DMS153 (cell line): ENCODE data around the gene PFDN4.
A peak's percentile ranks its signal among the peaks of the same experiment; 100 is the strongest.

Experiments
- DNase-seq: peaks from one replicate; lab custom pipeline; 2025; lab: John Stamatoyannopoulos, UW

The PFDN4 gene

DNA sequence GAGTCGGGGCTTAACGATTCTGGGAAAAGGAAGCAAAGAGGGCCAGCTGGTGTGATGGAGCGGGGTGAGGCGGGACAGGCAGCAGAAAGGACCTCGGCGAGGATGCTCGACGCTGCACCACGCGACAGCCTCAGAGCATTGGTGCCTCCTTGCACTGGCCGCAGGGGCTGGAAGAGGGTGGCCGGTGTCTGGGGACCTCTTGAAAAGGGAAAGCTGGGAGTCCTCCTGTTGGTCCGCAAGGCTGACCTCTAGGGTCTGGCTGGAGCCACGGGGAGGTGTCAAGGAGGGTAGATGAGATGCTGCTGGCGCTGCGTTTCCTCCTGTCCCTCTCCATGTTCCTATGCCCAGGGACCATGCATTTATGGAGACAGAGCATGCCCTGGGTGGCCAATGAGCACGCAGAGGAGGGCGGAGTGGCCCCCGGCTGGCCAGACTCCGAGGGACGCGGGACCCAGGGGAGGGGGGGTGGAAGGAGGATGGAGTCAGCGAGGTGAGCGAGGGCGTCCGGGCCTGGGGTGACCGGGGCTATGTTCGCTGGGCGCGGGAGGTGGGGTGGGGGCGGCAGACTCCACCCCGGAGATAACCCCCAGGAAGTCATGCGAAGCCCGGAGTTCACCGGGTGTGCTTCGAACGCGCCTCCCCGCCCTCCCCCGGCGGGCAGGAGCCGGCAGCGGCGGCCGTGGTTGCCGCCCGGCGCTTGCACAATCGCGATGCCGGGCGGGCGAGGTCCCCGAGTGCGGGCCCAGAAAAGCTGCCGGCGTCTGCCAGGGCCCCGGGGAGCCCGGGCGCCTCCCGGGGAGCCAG is 34.0 kb upstream of the PFDN4 start, which contains the start of gene CYP24A1:
TSS of gene CYP24A1 (minus strand) at position 334 of the 804 bp plus-strand sequence. CDS start 407 bp downstream, outside the sequence.
- no peak for DNase-seq

DNA sequence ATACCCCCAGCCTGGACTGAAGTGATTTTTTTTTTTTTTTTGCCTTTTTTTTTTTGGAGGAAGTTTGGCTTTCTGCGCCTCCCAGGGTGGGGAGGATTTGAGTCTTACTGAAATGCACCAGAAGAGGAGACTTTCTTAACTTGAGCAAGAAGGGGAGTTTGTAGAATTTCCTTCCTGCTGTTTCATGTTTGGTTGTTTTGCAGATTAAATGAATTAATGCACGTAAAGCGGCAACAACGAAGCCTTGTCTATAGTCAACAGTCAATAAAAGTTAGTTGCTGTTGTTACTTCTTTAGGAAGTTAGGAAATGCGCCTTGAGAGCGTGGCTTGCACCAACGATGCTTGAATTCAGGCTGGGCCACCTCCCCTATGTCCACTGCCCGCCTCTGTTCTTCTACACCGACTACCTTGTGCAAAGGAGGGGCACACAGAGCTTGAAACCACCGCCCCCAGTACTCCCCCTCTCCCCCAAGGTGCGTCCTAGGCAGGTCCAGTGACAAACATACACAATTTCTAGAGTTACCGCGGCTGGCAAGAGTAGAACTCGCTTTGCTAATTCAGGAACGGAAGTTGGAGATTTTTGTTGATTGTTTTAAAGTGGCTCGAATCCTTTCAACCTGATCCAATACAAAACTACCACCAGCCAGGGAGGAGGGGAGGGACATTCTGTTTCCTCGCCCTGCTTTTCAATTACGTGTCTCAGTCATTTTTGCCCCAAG is 33.3 kb upstream of the PFDN4 start:
- DNase-seq: no peak

DNA sequence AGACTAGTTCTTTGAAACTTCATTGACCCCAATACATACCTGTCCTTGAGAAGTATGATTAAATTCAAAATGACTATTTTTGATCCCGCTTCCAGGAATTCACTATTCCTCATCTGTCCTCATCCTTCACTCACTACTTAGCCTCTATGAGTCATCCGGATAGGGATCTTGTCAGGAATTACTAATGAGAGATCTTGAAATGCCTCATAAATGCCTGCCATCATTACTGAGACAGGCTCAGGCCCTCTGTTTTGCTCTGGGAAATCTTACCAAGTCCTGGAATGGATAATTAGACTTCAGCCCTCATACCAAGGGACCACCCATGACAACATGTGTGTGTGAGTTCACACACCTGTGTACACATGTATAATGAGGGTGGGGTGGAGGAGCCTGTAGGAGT is 31.3 kb upstream of the PFDN4 start:
- no peak for DNase-seq

DNA sequence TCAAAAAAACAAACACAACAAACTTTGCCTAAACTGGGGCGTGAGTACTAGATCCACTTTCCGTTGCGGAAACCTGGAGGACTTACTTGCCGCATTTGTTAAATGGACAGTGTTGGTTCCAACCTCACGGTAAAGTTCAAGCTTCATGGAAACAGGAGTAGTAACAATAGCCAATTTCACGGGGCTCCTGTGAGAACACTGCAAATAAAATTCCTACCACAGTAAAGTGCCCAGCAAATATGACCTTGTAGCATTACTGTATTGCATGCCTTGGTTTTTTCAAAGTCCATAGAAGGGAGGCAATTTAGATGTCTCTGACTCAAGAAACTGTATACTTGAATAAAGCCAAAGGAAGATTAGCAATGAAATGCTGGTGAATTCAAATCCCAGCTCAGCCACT is 30.5 kb upstream of the PFDN4 start:
- DNase-seq: no peak

DNA sequence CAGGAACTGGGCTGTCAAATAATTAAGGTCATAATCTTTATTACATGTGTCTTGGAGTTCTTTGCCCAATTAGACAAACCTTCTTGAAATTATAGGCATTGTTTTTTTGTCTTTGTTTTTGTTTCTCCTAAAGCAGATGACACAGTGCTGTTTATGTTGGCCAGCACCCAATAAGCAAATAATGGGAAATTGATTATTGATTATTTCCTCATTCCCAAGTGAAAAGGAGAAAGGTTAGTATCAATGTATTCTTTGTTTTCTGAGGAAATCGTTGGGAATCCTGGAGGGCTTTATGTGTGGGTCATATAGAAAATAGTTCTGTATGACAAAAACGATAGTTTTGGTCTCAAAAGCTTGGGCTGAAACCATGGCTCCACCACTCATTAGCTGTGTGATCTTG is 29.6 kb upstream of the PFDN4 start:
- DNase-seq: no peak

DNA sequence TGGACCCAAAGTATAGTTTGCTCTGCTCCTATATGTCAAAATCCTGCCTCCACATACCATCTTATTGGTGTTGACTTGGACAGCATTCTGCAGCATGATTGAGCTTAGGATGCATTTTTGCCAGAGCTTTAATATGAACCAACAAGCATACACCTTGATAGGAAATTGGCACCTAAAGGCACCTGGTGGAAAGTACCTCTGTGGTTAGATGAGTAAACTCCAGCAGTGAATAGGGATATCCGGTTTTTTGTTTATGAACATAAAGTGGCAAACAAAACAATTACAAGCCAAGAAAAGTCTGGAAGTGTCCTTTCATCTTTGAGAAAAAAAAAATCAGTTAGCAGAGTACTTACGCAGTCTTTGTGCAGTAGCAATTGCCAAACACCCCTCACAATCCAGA is 27.9 kb upstream of the PFDN4 start:
- DNase-seq: peak; percentile 83

DNA sequence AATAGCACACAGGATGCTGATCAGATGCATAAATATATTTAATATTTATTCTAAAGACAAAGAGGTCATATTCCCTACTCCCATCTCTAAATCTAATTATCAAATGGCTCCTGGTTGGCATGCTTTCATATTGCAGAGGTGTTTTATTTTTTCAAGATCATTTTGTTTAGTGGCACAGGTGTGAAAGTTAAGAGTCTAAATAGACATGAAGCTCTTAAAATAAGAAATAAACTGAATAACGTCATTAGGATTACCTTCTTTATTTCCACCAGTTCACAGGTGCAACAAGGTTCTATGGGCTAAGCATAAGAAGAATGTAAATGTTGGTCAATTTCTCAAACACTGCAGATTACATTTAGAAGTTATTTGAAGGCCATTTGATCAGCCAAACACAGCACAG is 27.0 kb upstream of the PFDN4 start:
- DNase-seq: no peak

DNA sequence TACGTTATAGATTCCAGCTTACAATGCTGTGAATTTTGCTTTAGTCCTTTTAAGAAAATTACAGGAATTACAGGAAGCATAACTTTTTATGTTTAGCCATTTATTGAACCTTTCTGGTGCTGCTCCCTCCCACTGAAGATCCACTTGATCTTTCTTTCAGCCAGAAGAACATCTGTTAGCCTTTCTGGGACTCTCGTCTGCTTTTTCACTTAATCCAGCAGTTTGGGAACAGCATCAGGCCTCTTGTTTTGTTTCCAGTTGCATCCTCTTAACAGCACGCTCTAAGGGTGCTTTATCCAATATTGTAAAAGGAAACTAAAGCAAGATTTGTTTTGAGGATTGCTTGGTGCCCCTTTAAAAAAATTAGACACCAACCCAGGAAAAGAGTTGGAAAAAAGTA is 23.8 kb upstream of the PFDN4 start:
- DNase-seq: no peak

DNA sequence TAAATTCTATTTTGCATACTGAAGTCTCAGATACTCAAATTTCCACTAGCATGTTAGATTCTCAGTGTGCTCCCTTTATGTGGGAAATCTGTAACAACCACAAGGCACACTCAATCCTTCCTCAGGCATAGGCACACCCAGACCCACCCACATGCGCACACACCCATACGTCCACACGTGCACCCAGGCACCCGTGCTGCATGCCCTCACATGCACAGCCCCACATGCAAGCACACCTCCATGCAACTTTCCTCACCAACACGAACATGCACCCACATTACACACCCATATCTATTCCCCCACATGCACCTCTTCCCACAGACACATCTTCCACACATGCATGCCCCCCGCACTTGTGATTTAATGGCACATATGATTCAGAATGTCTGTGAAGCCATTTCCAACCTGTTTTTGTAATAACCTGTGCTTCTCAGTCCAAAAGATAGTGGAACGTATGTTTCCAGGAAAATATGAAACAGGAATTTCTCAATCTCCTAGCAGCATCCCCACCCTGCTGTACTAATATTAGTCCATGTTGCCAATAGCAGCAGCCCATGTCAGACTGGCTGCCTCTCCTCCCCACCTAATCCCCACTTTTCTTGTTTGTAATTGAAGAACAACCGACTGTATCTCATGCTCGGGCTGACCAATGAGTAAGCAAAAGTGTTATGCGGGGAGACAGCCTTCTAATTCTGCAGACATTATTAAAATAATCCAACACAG is 22.8 kb upstream of the PFDN4 start:
- no peak for DNase-seq

DNA sequence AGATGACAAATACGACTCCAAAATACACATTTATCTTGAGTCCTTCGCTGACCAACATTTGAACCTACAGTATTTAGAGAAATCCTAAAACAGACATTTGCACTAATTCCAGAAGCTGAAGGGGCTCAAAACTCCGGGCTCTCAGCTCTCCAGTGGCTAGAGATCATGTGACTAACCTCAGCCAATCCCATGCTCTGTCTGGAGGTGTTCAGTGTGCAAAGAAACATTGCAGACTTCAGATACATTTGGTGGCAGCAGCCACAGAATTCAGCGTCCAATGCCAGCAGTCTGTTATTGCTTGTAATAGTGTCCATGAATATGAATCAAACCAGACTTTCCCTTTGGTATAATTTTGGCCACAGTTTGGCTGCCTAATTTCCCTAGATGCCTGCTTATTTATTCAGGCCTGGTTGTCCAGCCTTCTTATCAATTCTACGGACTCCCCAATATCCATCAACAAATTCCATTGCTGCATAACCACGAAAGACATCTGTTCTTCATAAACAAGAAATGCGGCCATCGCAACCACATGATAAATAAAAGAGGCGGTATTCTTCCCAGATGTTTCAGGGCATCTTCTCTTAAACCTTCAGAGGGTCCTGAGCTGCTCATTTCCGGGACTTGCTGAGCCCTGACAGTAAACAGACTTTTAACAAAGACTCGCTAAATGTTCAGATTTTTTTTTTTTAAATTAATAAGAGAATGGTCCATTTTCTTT is 19.6 kb upstream of the PFDN4 start:
- no peak for DNase-seq

DNA sequence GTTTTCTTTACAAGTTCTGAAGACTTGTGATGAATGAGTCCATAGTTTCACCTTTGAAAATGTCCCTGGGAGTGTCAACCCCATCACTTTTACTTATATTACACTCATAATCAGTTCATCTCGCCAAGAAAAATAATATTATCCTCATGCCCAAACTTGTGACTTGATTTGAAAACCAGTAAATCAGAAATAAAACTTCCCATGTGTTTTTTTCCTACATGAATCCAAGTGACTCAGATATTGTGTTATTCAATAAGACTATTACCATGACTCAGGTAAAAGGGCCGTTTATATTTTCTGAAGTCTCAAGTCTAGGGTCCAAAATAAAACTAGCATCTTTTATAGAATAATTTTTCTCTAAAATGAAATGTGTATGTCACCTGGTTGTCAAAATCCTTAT is 18.3 kb upstream of the PFDN4 start:
- DNase-seq: no peak

DNA sequence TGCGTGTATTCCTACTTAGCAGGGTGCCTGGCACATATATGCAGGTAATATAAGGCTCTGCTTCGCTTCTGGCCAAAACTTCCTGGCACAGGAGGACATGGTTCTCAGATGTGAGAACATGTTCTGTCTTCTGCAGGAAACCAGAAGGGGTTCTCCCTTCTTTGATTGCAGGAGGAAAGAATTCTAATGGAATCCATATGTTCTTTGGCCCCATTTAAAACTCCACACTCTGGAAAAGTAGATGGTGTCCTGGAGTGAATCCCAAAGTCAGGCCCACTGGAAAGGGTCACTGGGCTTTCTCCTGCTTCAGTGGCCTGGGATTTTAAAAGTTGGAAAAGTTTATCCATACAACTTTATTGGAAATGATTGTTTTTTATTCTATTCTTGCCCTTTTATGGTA is 17.7 kb upstream of the PFDN4 start:
- no peak for DNase-seq

DNA sequence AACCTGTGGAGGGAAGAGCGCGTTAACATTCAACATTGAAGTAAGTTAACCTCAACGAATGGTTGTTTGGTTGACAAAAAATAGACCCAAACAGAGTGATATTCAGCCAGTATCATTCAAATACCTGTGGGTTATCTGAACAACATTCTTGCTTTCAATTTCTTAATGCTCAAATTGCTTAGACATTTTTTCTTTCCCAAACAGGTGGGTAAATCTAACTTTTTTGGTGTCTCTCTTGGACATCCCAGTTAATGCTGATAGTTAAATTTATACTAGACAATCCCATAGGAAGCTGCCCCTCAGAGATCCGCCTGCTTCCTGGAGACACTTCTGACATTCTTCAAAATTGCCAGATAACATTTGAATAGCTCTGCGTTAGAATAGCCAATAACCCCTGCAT is 14.1 kb upstream of the PFDN4 start:
- no peak for DNase-seq

DNA sequence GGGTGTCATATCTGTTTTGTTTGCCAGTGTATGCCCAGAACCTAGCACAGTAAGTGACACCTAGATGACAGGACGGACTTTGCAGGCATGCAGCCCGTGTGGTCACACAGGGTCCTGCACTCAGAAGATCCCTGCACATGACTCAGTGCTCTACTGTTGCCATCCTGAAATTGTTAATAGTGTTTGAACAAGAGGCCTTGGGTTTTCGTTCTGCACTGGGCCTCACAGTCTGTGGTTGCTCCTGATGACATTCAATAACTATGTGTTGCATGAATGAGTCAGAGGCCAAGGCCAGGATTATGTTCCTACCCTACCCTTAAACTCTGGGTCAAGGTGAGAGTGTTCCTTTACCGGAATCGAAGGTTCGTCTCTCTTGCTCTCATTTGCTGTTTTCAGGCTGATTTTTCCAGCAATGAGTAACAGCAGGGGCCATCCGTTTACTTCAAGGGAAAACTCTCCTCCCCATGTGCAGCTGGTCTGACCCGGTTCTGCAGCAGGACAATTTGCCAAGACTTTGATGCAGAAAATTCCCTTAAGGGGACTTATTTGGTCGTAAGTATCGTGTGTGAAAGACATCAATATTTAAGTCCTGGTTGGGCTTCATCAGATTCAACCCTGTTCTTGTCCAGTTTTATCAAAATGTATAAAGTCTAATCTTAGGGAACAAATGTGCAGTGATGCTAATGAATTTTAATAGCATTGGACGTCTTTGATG is 13.0 kb upstream of the PFDN4 start:
- DNase-seq: no peak

DNA sequence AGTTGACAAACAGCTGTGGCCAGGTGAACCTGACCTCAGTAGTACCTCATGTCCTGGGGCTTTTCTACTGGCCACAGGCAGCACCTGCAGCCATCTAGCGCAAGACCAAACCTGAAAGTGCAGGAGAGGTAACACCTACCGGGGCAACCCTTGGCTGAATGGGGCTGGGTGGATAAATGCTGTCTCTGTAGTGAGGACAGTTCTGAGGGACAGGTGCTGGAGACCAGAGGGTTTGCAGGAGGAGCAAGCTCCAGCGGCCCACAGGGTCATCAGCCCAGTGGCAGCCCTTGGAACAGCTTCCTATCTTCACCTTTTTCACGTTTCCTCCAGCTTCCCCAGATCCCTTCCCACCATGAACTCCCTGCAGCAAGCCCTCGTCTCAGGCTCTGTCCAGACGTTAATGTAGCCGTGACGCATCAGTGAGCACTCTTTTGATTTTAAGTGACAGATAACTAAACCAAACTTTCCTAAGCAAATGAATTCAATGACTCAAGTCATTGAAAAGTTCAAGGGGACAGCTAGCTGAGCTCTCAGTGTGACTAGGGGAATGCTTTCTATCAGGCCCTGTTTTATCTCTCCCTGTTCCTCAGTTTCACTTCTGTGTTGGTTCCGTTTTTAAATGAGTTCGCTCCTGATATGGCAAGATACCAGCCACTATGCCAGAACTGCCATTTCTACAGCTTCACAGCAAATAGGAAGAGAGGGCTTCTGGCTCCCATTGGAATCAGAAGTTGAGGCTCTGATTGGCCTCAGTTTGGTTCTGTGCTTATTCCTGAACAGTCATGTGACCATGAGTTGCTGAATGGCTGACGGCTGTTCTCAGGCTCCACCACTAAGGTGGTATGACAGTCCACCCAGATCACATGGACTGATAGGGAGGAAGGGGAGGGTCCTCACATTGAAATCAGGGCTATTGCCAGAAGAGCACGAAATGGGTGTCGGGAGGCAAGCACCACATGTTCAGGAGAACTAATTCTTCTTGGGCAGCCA is 12.1 kb upstream of the PFDN4 start:
- no peak for DNase-seq

DNA sequence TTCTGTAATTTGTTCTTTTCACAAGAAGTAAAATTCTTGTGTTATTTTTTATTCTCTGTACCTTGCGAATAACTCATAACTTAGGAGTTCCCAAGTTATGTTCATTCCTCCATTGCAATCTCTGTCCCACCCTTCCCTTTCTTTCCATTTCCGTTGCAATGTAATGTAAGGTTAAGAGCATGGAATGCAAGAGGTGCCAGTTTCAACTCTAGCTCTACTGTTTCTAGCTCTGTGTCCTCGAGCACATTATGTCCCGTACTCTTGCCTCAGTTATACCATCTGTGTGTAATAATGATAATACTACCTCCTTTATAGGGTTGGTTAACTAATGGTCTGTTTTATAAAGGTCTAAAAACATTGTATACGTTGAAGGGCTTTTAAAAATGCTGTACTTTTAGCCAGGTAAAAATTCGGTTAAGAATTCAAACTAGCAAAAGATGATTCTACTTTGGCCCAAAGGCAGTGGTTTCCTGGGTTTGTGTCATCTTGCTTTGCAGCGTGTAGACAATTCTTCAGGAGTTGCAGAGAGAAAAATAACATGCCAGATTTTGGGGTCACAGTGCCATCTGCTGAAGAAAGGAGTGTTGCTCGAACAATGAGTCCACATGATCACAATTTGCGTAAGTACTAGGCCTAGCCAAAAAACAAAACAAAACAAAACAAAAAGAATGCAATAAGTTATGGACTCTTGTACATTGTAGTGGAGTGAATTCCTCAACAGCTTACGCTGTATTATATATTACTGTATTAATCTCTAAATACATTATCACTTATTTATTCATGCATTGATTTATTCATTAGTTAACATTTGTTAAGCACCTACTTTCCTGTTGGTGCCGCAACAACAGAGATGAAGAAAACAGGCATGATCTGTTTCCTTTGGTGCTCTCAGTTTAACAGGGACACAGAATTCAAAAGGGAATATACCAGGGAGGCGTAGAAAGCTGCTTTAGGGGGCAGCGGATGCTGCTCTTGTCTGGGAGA is 10.0 kb upstream of the PFDN4 start:
- no peak for DNase-seq

DNA sequence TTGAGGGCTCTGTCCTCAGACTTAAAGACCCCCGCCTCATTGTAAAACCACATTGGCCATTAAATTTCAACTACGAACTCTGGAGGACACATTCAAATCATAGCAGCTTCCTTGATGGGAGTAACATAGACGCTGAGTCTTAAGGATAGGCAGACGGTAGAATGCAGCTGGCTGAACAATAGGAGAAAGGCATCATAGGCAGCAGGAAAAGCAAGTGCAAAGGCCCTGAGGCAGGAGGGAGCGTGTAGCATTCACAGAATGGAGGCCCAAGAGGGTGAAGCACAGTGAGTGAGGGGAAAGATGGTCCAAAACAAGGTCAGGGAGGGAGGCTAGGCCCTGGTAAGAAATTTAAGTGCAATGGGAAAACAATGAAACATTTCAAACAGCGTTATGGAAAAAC is 8.6 kb upstream of the PFDN4 start:
- no peak for DNase-seq

DNA sequence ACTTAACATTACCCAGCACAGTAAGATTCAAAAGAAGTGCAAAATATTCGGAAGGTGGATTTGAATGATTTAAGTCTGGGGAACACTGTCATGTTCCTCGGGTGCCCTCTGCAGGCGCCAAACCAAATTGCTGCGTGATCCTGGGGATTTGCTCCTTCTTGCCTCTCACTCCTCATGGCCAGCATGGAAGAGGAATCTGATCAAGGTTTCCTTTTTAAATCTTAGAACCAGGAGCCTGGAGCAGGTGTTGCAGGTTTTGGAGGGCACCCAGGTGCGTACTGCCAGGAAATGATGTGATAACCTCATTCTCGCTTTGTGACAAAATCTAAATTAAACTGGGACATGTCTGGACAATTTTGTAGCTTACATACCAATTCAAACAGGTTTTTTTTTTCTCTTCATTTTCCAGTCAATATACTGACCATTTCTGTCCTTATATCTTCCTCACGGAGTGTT is 8.1 kb upstream of the PFDN4 start:
- peak; percentile 50 for DNase-seq
